Subcutaneous abdominal adipose tissue (tissue), 5 donors: Measurements from ENCODE around the gene USP17L15.
"Not testable (repeated sequence)": the region's sequence is repeated elsewhere in the genome, so short reads cannot be mapped to it uniquely, and the experiment has no call there.

Experiments
- H3K27ac ChIP-seq: one replicate; pipeline ENCODE4 v1.7.0; 2013; ENCODE audit warnings: low read depth, mild to moderate bottlenecking, inconsistent platforms, low read length, moderate library complexity
- H3K27me3 ChIP-seq, 5 donors: one replicate each; pipeline ENCODE4 v1.7.0; 2013; ENCODE audit warnings: low read length in 5 of 5, inconsistent platforms in 1 of 5; ENCODE audit not compliant: control insufficient read depth in 5 of 5, insufficient read depth in 4 of 5
- H3K36me3 ChIP-seq, 5 donors: one replicate each; pipeline ENCODE4 v1.7.0; 2013; ENCODE audit warnings: low read length in 5 of 5; ENCODE audit not compliant: control insufficient read depth in 5 of 5, insufficient read depth in 5 of 5
- H3K4me1 ChIP-seq, 5 donors: one replicate each; pipeline ENCODE4 v1.7.0; 2013; ENCODE audit warnings: low read length in 5 of 5, mild to moderate bottlenecking in 3 of 5, moderate library complexity in 1 of 5; ENCODE audit not compliant: control insufficient read depth in 5 of 5, insufficient read depth in 5 of 5
- H3K4me3 ChIP-seq, 5 donors: one replicate each; pipeline ENCODE4 v1.7.0; 2013; ENCODE audit warnings: low read length in 5 of 5, low read depth in 1 of 5
- H3K9ac ChIP-seq, 5 donors: one replicate each; pipeline ENCODE4 v1.7.0; 2013; ENCODE audit warnings: low read length in 5 of 5, mild to moderate bottlenecking in 4 of 5, moderate library complexity in 3 of 5
- H3K9me3 ChIP-seq, 5 donors: one replicate each; pipeline ENCODE4 v1.7.0; 2013; ENCODE audit warnings: low read length in 5 of 5; ENCODE audit not compliant: control insufficient read depth in 5 of 5
- donor health status: healthy.
- donor health status: healthy.
- donor health status: healthy.
- donor health status: healthy.
- donor health status: healthy.

USP17L15 gene

DNA sequence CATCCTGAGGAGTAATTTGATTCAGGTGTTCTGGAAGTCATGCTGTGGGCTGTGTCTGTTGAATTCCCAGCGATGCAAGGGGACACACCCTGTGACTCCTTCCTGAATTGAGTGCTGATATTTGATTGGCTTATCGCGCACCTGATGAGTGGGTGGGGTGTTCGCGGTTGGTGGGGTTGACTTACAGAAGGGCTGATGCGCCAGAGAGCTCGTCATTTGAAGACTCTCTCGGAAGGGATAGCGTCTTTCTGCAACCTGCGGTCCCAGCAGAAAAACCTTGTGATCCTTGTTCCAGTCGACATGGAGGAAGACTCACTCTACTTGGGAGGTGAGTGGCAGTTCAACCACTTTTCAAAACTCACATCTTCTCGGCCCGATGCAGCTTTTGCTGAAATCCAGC, 18.9 kb downstream of the USP17L15 start, which contains the start of gene USP17L19:
TSS of gene USP17L19 (plus strand) at position 301 of the 400 bp plus-strand sequence. CDS start at position 301, 0 bp downstream.
- not testable (repeated sequence) for H3K4me1 ChIP-seq, H3K9ac ChIP-seq

DNA sequence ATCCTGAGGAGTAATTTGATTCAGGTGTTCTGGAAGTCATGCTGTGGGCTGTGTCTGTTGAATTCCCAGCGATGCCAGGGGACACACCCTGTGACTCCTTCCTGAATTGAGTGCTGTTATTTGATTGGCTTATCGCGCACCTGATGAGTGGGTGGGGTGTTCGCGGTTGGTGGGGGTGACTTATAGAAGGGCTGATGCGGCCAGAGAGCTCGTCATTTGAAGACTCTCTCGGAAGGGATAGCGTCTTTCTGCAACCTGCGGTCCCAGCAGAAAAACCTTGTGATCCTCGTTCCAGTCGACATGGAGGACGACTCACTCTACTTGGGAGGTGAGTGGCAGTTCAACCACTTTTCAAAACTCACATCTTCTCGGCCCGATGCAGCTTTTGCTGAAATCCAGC, 23.6 kb downstream of the USP17L15 start, which contains the start of gene USP17L20:
TSS of gene USP17L20 (plus strand) at position 301 of the 400 bp plus-strand sequence. CDS start at position 301, 0 bp downstream.
- H3K27me3 ChIP-seq, H3K9ac ChIP-seq, H3K4me3 ChIP-seq, H3K27ac ChIP-seq, H3K4me1 ChIP-seq, H3K9me3 ChIP-seq, H3K36me3 ChIP-seq: not testable (repeated sequence)

More for the DNA sequence above, 18.9 kb downstream of the USP17L15 start, which contains the start of gene USP17L19:
- H3K36me3 ChIP-seq, H3K27ac ChIP-seq, H3K9me3 ChIP-seq, H3K4me3 ChIP-seq, H3K27me3 ChIP-seq: not testable (repeated sequence)

DNA sequence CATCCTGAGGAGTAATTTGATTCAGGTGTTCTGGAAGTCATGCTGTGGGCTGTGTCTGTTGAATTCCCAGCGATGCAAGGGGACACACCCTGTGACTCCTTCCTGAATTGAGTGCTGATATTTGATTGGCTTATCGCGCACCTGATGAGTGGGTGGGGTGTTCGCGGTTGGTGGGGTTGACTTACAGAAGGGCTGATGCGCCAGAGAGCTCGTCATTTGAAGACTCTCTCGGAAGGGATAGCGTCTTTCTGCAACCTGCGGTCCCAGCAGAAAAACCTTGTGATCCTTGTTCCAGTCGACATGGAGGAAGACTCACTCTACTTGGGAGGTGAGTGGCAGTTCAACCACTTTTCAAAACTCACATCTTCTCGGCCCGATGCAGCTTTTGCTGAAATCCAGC, 28.4 kb downstream of the USP17L15 start, which contains the start of gene USP17L21:
TSS of gene USP17L21 (plus strand) at position 301 of the 400 bp plus-strand sequence. CDS start at position 301, 0 bp downstream.
- H3K4me1 ChIP-seq, result not testable (repeated sequence)

DNA sequence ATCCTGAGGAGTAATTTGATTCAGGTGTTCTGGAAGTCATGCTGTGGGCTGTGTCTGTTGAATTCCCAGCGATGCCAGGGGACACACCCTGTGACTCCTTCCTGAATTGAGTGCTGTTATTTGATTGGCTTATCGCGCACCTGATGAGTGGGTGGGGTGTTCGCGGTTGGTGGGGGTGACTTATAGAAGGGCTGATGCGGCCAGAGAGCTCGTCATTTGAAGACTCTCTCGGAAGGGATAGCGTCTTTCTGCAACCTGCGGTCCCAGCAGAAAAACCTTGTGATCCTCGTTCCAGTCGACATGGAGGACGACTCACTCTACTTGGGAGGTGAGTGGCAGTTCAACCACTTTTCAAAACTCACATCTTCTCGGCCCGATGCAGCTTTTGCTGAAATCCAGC, 33.1 kb downstream of the USP17L15 start, which contains the start of gene USP17L22:
TSS of gene USP17L22 (plus strand) at position 301 of the 400 bp plus-strand sequence. CDS start at position 301, 0 bp downstream.
- not testable (repeated sequence) for H3K4me1 ChIP-seq, H3K9me3 ChIP-seq, H3K36me3 ChIP-seq, H3K4me3 ChIP-seq, H3K27ac ChIP-seq, H3K9ac ChIP-seq, H3K27me3 ChIP-seq

More for the DNA sequence above, 28.4 kb downstream of the USP17L15 start, which contains the start of gene USP17L21:
- H3K36me3 ChIP-seq, H3K27ac ChIP-seq, H3K27me3 ChIP-seq, H3K9me3 ChIP-seq, H3K9ac ChIP-seq, H3K4me3 ChIP-seq: not testable (repeated sequence)

DNA sequence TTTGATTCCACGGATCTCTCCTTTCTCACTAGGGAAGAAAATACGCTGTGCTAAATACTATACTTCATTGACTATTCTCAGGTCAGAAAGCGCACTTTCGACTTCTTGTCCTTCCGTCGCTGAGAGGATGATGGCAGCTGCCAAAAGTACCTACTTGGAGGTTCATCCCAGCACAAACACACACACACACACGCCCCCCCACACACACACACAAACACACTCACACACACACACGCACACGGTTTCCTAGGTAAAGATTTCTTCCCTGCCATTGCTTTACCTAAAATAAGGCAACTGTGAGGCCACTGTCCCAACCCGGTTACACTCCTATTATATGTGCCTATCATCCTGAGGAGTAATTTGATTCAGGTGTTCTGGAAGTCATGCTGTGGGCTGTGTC, 37.5 kb downstream of the USP17L15 start:
- not testable (repeated sequence) for H3K9me3 ChIP-seq, H3K9ac ChIP-seq, H3K4me3 ChIP-seq, H3K27ac ChIP-seq, H3K27me3 ChIP-seq, H3K36me3 ChIP-seq, H3K4me1 ChIP-seq
